Activated gamma-delta T cell treated with Interleukin-2 at 50 U/mL for 16 hours (primary cell): ENCODE measurements around the gene FAM98B.
"Not testable (repeated sequence)": the region's sequence is repeated elsewhere in the genome, so short reads cannot be mapped to it uniquely, and the experiment has no call there.

Experiments
- DNase-seq: peaks from one replicate; pipeline ENCODE4 v3.0.0-alpha.2; 2020

The FAM98B gene

DNA sequence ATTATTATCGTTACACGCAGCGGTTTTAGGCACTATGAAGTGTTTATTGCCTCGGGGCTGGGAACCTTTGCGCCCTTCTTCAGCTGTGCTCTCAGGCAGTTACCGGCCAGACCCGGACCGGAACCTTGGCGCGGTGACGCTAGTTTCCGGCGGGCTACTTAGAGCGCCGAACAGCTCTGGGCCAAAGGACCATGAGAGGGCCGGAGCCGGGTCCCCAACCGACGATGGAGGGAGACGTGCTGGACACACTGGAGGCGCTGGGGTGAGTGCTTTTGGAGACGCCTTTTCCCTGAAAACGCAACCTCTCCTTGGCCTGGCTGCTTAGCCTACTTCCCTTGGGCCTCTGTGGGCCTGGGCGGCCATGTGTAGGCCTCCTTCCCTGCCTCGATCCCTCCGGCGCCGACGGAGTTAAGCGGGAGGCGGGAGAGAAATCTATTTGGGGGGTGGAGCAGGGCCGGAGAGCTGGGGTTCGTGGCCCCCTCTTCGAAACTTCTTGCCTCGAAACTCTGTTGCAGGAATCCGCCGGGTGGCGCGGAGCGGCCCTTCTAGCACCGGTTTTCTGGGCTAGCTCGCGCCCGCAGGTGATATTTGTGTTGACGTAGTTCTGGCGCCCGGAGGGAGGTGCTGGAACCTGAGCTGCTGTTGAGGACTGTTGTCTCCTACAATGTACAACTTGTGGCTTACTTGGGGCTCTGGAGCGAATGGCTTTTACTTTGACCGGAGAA lies at the start of gene FAM98B:
TSS of gene FAM98B (plus strand) at position 157 of the 725 bp plus-strand sequence. CDS start at position 192, 35 bp downstream.
- peak; percentile 86 for DNase-seq

DNA sequence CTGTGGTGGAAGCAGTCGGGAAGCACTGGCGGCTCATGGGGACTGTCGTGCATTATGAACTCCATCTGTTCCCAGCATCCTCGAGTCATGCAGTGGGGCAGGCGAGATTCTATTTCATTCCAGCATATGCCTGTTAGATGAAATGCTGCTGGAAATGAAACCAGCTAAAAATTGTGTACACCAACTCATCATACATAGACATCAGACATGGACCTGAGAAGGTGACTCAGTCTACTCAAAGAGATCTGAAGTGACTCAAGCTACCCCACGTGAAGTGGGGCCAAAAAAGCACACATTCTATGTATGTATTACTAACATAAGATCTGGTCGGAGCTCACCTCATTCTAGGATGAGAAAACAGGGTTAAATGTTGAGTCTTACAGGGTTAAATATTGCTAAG lies 47.5 kb upstream of the FAM98B start:
- DNase-seq, result no peak

DNA sequence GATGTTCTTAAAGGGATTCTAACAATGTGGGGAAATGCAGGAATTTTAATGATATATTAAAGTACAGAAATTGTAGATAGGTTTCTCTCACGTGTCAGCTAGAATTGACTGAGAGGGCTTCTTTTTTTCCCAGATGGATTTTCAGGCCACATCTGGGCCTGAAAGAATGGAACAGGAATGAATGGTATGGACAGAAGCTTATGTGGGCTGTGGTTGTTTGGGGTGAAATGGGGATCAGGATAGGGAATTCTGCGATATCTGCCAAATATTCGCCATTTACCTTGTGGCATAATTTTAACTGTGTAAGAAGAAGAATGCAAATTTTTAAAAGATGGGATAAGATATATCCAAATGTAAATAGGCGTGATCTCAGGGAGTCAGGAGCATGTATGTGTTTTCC lies 45.4 kb upstream of the FAM98B start:
- DNase-seq, result no peak

DNA sequence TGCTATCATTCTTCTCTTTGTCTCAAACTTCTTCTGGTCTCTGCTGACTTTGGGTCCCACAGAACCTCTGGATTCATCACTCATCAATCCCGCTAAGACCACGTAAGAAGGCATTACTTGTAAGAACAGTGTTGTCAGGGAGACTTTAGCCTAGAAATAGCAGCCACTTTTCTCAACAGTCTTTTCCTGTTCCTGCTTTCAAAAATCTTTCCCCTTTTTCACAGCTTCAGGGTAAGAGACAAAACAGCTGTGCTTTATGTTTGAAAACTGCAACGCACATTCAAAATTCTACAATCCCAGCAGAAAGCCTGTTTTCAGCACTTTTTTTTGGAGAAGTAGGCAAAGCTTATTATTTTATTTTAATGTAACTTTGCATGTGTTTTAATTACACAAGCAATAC lies 42.0 kb upstream of the FAM98B start:
- DNase-seq, result no peak

DNA sequence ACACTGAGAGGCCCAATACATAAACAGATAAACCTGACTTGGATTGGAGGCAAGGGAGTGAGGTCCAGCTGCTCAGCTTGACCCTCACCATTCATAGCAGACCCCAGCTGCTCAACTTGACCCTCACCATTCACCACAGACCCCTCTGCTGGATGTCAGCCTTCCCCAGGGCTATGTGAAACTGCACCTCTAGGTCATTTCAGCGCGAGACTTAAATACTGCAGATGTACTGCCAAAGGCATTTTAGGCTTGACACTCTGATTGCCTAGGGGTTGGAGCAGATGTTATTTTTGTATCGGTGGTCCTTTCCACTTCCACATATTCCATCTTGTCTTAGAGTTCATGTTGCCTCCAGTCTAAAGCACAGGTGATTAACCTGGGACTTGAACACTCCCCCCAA lies 41.5 kb upstream of the FAM98B start:
- DNase-seq, result no peak

DNA sequence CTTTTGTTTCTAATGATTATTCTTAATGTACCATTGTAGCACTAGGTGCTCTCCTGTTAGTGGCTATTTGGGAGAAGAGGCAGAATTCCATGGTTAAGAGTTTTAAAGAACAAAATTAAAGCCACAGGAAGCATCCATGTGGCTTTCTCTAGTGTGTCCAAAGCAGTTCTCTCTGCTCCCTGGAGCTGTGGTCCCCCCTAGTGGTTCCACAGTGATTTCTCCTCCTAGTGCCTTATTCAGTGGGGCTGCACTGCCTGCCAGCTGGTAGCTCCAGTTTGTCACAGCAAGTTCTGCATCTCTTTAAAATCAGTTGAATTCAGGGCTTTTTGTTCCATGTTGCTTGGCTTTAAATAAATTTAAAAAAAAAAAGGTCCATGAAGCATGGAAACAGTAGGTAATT lies 39.6 kb upstream of the FAM98B start:
- no peak for DNase-seq

DNA sequence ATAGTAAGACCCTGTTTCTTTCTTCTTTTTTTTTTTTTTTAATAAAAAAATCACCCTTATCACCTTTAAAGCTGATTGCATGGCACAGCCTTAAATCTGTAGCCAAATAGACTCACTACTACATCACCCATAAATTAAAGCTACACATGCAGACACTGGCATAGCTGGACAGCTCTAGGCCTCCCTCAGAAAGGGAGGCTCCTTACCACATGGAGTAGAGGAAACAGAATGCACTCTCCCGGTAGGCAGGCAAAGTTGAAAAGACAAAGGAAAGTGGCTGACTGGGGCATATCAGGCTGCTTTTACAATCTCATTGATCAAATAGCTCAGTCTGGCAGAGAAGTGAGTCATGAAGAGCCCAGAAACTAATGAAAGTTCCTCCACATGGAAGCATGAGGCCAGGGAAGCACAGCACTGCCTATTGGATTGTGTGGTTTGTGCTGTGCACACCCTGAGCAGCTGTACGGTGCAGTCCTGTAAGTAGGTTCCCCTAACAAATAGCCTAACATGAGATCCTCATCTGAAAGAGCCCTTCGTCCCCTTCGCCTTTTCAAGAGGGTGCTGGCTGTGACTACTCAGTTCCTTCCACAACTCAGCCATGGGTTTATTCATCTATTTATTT lies 32.7 kb upstream of the FAM98B start:
- DNase-seq, result no peak

DNA sequence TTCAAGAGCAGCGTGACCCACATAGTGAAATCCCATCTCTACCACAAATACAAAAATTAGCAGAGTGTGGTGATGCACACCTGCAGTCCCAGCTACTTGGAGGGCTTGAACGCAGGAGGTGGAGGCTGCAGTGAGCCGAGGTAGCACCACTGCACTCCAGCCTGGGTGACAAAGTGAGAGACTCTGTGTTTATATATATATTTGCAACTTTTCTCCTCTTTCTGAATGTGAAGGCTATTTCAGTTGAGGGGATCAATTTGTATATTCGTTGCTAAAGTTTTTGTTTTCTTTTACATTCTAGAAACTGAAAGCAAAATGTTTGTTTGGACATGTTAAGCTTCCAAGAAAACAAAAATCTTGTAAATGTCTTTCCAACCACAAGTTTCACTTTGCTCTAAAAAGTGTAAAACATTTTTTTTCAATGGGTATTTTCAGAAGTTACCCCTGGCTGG lies 29.8 kb upstream of the FAM98B start:
- DNase-seq, result no peak

DNA sequence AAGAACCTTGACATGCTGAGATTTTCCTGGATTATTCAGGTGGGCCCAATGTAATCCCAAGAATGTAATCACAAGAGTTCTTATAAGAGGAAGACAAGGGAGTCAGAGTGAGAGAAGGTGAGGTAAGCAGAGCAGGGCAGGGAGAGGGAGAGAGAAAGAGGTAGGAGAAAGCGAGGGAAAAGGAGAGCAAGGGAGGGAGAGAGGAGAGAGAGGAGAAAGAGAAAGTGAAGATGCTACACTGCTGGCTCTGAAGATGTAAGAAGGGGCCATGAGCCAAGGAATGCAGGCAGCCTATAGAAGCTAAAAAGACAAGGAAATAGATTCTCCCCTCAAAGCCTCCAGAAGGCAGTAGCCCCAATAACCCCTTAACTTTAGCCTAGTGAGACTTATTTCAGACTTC lies 28.7 kb upstream of the FAM98B start:
- no peak for DNase-seq

DNA sequence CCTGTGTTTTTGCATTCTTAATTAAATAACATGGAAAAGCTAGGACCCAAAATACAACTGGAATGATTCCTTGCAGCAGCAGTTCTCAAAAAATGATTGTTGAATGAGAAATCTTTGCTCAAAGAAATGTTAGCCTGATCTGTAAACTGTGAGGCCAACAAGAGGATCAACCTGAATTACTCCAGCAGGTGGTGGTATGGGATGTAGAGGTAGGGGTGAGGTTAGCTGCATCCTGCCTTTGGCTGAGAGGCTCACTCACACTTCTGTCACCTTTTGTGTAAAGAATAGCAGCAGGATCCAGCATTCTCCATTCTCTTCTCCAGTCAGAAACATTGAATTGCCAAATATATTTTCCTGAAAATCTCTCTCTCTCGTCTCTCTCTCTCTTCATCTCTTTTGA lies 26.5 kb upstream of the FAM98B start:
- no peak for DNase-seq

DNA sequence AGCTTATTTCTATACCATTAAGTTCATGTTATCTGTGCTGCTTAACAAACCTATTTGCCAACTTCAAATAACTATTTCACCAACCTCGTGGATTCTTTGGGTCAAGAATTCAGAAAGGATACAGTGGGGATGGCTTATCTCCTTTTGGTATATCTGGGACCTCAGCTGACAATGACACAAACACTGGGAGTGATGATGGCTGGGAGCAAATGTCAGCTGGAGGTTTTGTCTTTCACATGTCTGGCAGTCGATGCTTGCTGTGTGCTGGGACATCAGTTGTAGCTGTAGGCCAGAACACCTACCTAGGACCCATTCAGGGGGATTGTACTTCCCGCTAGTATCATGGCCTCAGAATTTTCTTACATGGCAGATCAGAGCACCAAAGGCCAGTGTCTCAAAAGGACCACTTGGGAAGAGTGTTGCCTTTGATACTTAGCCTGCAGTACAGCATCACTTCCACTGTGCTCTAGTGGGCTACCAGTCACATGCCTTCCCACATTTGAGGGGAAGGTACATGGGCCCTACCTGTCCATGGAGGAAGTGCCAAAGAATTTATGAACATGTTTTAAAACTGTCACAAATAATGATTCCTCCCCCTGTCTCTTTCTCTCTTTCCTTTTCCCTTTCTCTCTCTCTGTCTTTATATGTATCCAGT lies 23.7 kb upstream of the FAM98B start:
- no peak for DNase-seq

DNA sequence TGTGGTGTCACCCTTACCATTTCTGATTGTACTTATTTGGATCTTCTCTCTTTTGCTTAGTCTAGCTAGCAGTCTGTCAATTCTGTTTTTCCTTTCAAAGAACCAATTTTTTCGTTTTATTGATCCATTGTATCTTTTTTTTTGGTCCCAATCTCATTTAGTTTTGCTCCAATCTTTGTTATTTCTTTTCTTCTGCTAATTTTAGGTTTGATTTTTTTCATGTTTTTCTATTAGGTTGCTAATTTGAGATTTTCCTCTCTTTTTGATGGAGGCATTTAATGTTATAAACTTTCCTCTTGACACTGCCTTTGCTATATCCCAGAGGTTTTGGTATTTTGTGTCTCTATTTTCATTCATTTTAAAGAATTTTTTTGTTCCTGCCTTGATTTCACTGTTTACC lies 16.9 kb upstream of the FAM98B start:
- no peak for DNase-seq

DNA sequence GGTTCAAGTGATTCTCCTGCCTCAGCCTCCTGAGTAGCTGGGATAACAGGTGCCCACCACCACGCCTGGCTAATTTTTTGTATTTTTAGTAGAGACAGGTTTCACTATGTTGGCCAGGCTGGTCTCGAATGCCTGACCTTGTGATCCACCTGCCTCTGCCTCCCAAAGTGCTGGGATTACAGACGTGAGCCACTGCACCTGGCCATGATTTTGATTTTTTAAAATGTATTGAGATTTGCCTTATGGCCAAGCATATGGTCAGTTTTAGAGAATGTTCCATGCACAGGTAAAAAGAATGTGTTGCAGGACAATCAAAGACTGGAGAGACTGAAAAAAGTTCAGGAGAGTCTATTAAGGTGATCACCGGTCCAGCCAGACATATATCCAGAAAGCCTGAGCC lies 16.3 kb upstream of the FAM98B start:
- not testable (repeated sequence) for DNase-seq

DNA sequence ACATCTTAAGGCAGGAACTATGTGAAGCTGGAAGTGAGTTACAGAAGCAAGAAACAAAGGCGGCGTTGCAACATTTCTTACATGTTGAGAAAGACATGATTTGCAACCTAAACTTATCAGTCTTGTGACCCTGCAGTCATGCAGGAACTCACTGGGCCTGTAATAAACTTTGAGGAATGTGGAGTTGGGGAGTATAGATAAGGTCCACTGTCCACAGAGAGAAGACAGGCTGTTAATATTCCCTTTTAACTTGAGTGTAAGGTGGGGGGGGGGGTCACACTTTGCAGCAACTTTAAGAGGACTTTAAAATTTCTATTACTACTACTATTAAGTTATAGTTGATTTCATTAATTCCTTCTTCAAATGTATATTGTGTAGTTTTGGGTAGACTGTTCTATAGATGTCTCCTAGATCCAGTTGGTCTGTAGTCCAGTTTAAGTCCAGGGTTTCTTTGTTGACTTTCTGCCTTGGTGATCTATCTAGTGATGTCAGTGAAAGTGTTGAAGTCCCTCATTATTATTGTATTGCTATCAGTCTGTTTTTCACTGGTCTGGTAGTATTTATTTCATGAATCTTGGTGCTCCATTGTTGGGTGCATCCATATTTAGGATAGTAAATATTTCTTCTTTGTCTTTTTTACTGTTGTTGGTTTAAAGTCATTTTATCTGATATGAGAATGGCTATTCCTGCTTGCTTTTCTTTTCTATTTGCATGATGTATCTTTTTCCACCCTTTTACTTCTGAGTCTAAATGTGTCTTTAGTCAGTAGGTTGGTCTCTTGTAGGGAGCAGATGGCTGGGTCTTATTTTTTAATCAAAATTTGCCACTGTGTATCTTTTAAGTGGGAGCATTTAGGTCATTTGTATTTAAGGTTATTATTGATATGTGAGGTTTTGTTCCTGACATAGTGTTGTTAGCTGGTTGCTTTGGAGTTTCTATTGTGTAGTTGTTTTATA lies 15.6 kb upstream of the FAM98B start:
- DNase-seq, result no peak

DNA sequence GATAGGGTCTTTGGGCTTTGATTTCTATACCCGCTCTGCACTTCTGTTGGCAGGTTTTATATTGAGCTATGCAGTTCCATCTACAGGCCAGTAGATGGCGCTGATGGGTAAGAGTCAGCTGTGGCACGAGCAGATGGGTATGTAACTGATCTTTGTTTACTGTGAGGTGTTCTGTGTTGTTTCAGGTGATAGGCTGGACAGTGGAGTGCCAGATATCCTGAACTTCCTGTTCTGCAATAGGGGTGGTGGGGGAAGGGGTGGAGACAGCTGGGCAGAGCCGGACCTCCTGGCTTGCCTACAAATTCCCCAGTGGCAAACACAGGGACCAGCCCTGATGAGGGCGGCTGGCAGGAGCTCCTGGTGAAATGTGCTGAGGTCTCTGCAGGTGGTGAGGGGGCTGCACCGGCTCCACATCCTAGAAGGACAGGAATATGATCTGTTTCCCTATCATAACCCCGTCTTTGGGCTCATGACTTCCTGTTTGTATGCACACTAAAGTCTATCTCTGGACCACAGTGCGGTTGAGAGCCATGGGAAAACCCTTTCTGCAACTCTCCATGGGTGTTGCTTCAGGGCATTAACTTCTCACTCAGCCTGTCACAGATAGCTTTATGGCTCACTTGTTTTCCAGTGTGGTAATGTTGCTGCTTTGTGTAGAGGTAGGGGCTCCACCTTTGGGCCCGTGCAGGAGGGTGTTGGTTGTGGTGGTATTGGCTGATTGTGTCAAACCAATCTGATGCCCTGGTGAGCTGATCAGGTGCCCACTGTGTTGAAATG lies 13.4 kb upstream of the FAM98B start:
- peak; percentile 40 for DNase-seq

DNA sequence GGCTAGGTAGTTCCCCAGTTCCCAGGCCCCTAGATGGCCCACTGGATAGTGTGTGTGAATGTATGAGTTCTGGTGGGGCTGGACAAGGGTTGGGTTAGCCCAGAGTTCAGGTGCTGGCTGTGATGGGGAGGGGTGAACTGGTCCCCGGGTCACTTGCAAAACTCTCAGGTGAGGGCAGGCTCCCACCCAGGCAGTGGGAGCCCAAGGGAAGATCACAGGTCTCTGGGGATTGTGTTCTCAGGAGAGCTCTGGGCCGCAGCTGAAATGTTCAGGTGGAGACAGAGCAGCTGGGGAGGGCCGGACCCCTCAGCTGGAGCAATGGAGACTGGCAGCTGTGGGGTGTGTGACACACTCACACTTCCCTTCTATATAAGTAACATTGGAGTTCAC lies 12.8 kb upstream of the FAM98B start:
- DNase-seq, result no peak

DNA sequence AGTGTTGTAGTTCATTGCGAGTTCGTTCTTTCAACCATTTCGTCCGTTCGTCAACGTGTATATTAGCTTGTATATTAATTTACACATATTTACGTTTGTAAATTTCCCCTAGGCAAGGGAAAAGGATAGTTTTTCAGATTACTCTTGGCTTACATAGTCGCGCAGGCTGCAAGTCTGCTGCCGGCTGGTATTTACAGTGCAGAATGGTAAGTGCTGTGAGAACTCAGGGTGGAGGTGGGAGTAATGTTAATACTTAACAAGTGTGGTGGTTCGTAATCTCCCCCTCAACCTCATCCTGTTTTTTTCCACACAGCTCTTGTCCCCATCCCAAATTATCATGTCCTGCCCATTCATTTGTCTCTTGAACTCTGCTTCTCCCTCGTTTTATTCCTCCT lies 766 bp downstream of the FAM98B start:
- DNase-seq, result no peak

DNA sequence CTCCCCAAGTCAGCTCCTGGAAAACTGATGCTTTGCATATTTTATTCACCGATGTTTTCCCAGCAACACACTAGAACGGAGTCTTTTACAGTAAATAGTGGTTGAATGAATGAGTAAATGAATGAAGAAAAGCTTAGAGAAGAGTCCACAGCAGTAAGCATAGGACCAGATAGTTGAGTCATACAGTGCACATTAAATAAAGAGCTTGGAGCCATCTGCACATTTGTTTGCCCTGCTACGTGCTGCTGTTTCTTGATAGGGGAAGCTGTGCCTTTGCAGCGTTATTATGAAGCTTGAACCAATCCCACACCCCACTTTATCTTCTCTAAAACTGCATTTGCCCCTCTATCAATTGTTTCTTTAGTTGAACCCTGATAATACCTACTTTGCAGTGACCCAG lies 1.2 kb downstream of the FAM98B start:
- no peak for DNase-seq

DNA sequence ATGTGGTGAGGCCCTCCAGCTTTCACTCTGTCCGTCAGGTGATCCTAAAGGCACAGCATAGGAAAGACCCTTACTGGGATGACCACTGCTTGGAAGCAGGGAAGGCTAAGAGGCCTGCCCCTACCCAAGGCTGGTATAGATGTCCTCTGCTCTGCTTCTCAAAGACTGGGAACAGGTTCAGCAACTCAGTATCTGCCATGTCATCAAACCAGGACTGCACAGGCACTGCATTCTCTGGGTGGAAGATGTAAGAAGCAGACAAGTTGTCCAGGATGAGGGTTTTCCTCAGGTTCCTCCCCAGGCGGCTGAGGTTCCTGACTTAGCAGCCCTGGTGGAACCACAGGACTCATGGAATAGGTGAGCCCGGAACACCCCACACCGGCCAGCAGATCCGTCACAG lies 4.7 kb downstream of the FAM98B start:
- DNase-seq, result no peak

DNA sequence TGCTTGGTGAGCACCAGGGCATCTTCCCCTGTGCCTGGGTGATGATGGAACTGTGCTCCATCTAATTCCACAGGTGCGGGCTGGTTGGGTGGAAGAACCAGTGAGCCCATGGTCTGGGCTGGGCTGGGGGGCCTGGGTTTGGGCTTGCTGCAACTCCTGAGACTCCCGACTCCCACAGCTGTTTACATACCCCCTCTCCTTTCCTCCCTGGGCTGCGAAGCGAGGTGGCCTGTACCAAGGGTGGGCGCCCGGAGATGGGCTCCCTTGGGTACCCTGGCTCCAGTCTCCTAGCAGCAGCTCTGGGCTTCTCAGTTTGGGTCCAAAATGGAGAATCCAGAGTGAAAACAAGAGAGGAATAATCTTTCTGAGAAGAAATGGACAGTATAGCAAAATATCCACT lies 5.6 kb downstream of the FAM98B start:
- no peak for DNase-seq

DNA sequence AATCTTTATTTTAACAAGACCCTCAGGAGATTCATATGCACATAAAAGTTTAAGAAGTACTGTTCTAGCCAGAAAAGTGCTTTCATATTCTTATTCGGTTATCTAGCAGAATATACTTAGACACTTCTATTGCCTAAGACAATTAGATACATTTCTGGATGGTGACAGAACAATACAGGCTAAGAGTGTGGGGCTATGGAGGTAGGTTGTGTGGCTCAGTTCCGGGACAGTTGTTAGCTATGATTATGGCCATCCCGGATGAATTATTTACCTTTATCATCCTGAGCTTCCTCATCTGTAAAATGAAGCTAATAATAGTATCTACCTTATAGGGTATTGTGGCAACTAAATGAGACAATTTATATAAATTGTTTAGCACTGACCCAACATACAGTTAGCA lies 6.6 kb downstream of the FAM98B start:
- DNase-seq, result no peak

DNA sequence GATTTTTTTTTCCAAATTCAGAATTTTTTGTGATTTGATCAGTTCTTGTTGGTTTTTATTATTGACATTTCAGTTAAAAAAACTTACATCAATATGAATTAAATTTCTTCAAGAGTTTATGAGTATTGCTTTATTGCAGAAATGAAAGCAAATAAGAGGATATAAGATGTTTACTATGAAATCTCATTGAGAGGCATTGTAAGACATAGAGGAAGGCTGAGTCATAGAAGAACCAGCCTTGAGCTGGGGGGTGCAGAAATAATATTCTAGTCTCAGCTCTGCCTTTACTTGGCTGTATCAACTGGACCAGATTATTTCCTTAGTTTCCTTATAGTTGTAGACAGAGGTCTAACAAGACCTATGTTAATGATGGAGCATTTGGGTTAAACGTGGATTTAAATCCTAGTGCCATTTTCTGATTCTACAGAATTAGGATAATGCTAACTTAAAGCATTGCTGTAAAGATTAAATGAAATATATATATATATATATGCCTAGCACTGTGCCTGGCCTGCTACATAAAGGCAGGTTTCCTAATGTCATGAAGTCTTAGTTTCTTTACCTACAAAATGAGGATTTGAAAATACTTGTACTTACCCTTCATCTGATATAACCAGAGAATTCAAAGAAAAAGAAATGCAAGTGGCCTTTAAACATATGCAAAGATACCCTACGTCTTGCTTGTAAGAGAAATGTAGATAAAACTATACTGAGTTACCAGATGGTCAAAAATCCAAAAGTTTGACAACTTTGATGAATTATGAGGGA lies 7.3 kb downstream of the FAM98B start:
- no peak for DNase-seq
